PC-3 (cell line): ENCODE data around the gene HLA-DOB. TPM values are rescaled to one million over a fixed set of nuclear protein-coding genes. Genes with fewer than 3 reads are reported as not detected.

Experiments used
- ATAC-seq: fragments of 200-7000 bp; cut with Tn5 transposase; 2 replicates; pipeline ENCODE4 v1.9.1; 2020; ENCODE audit warnings: mild to moderate bottlenecking, moderate library complexity
- BruUV-seq: library from RNA; stranded (reverse); fragments of 400-500 nt; replicated peaks from 2 replicates; lab custom pipeline; 2021; lab: Mats Ljungman, UMichigan
- CTCF ChIA-PET: fragments of 300-600 bp; sonication (Branson Sonifier 250); formaldehyde crosslinking; loops from one replicate; lab custom pipeline; 2022; ENCODE audit warnings: antibody characterized with exemption; lab: Charles Lee
- POLR2A ChIA-PET: fragments of 300-600 bp; sonication (Branson Sonifier 250); formaldehyde crosslinking; loops from one replicate; lab custom pipeline; 2022; ENCODE audit warnings: antibody characterized with exemption; ENCODE audit not compliant: unreplicated experiment; lab: Charles Lee
- DNase-seq: peaks from one replicate; pipeline ENCODE4 v3.0.0-alpha.2; 2015
- H2AFZ ChIP-seq: fragments of 300-600 bp; sonication (generic); 2 replicates; pipeline ENCODE4 v1.6.0; 2016; ENCODE audit warnings: antibody characterized with exemption, low read length
- H3F3A ChIP-seq: fragments of 300-600 bp; sonication (generic); one replicate; pipeline ENCODE4 v1.6.0; 2017; ENCODE audit warnings: antibody characterized with exemption, low read length, control low read depth, mild to moderate bottlenecking; ENCODE audit not compliant: unreplicated experiment
- H3K27ac ChIP-seq: fragments of 300-600 bp; sonication (generic); 2 replicates; pipeline ENCODE4 v1.5.1; 2016; ENCODE audit warnings: mild to moderate bottlenecking, low read length
- H3K27me3 ChIP-seq: fragments of 300-600 bp; sonication (generic); 2 replicates; pipeline ENCODE4 v1.6.1; 2016; ENCODE audit warnings: low read length, mixed read lengths
- H3K36me3 ChIP-seq: fragments of 300-600 bp; sonication (generic); 2 replicates; pipeline ENCODE4 v1.6.1; 2016; ENCODE audit warnings: low read depth, mixed run types, low read length, mixed read lengths
- H3K4me1 ChIP-seq: fragments of 300-600 bp; sonication (generic); 2 replicates; pipeline ENCODE4 v1.5.1; 2016; ENCODE audit warnings: low read length; ENCODE audit not compliant: insufficient read depth
- H3K4me2 ChIP-seq: fragments of 300-600 bp; sonication (generic); 2 replicates; pipeline ENCODE4 v1.6.0; 2016; ENCODE audit warnings: low read length
- H3K4me3 ChIP-seq: fragments of 300-600 bp; sonication (generic); 2 replicates; pipeline ENCODE4 v1.5.1; 2016; ENCODE audit warnings: mild to moderate bottlenecking, low read length, mixed read lengths
- H3K79me2 ChIP-seq: fragments of 300-600 bp; sonication (generic); 2 replicates; pipeline ENCODE4 v1.6.1; 2017; ENCODE audit warnings: low read length, mixed read lengths
- H3K9ac ChIP-seq: fragments of 300-600 bp; sonication (generic); 2 replicates; pipeline ENCODE4 v1.6.0; 2016; ENCODE audit warnings: mild to moderate bottlenecking, low read length
- H3K9me2 ChIP-seq: fragments of 300-600 bp; sonication (generic); replicated peaks from 2 replicates; pipeline ENCODE4 v1.6.1; 2016; ENCODE audit warnings: mixed run types, low read length, mixed read lengths
- H3K9me3 ChIP-seq: fragments of 300-600 bp; sonication (generic); 2 replicates; pipeline ENCODE4 v1.6.1; 2016; ENCODE audit warnings: low read length, mixed read lengths
- H4K20me1 ChIP-seq: fragments of 300-600 bp; sonication (generic); 2 replicates; pipeline ENCODE4 v1.6.1; 2016; ENCODE audit warnings: low read length, mixed read lengths
- CTCF ChIP-seq: fragments of 300-600 bp; sonication (generic); conservative IDR thresholded peaks from 2 replicates; pipeline ENCODE4 v1.5.1; 2017; ENCODE audit warnings: antibody characterized with exemption, low read depth, mild to moderate bottlenecking, low read length
- EZH2 ChIP-seq: fragments of 300-600 bp; sonication (generic); IDR thresholded peaks from one replicate; pipeline ENCODE4 v1.6.1; 2017; ENCODE audit warnings: antibody characterized with exemption, mild to moderate bottlenecking, low read length; ENCODE audit not compliant: unreplicated experiment
- EZH2phosphoT487 ChIP-seq: fragments of 300-600 bp; sonication (generic); IDR thresholded peaks from 2 replicates; pipeline ENCODE4 v1.6.1; 2018; ENCODE audit warnings: mild to moderate bottlenecking, antibody characterized with exemption, low read length, borderline replicate concordance
- intact Hi-C: fragments of 100-400 bp; cut with micrococcal nuclease; formaldehyde crosslinking; loops from 2 replicates; pipeline ENCODE4 v1.9.0; 2023
- total RNA-seq: library from RNA; depleted of rRNA; stranded (reverse); fragments of >200 nt; gene quantifications from 2 replicates; pipeline ENCODE4 v1.2.3, GENCODE V29; 2014

HLA-DOB gene
- total RNA-seq, 1 experiment from 2014 or later = 0.29 TPM

DNA sequence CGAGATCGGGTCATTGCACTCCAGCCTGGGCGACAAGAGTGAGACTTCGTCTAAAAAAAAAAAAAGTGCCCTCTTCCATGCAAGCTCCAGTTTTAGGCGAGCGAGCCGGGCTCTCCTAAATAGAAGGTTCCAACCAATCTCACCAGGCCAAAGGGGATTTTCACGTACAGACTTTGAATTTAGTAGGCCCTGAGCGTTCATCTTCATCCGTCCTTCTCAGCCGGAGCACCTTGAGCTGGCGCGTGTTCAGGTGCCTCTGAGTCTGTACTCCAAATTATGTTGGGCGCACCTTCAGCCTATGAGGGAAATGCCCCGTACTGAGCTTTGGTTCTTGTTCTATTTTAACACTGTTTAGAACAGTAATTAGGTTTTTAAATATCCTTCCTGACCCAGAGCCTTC, 22.6 kb upstream of the HLA-DOB start:
- peaks cover 22% of the 10 kb centered on the region for H3K79me2 ChIP-seq
- no peaks in the 10 kb centered on the region for H4K20me1 ChIP-seq
- intact Hi-C loops = loop anchor here (5.0 kb wide), 1 partner anchor 143 kb away; no protein-coding TSS in a partner anchor
- no peak overlapping the region for H3K4me2 ChIP-seq
- no peak for TF ChIP-seq EZH2
- no peak for TF ChIP-seq EZH2phosphoT487
- TF ChIP-seq CTCF = no peak
- H3K27ac ChIP-seq = no peak overlapping the region
- H3K4me3 ChIP-seq = no peak overlapping the region
- DNase-seq = no peak
- H2AFZ ChIP-seq = no peak overlapping the region
- H3K9me3 ChIP-seq = no peaks in the 10 kb centered on the region
- no peaks in the 10 kb centered on the region for H3K36me3 ChIP-seq
- no peaks in the 10 kb centered on the region for H3K9me2 ChIP-seq
- ChIA-PET POLR2A (no interaction called here), CTCF (interaction anchor here (1.2 to 2.3 kb wide), 5 partner anchors 15 to 114 kb away, joined by 7 to 90 read pairs (median 19); partner anchors contain the start of genes HLA-DMA, PSMB9 and TAP1)
- BruUV-seq = no TSS peak
- H3K4me1 ChIP-seq = peaks cover 25% of the 10 kb centered on the region
- H3K27me3 ChIP-seq = no peaks in the 10 kb centered on the region
- H3F3A ChIP-seq = no peaks in the 10 kb centered on the region
- H3K9ac ChIP-seq = no peak overlapping the region
- ATAC-seq = no peak

- Histone ChIP-seq H3K36me3 (0 out of 2 replicates have a peak, but pooled peaks cover 3% of the 10 kb centered on the region), H4K20me1 (no peaks in the 10 kb centered on the region), H3K27ac (peak within 1 kb of the TSS; percentile 54; the same call in 1 of the 2 replicates), H3K27me3 (no peaks in the 10 kb centered on the region), H3K9ac (peak within 1 kb of the TSS; percentile 86), H3K4me1 (peaks cover 24% of the 10 kb centered on the region), H2AFZ (peak within 1 kb of the TSS; percentile 91), H3F3A (no peaks in the 10 kb centered on the region), H3K4me3 (peak within 1 kb of the TSS; percentile 96), H3K79me2 (peaks cover 22% of the 10 kb centered on the region), H3K9me2 (no peaks in the 10 kb centered on the region), H3K4me2 (peak within 1 kb of the TSS; percentile 100), H3K9me3 (no peaks in the 10 kb centered on the region)
- ChIA-PET CTCF (interaction anchor here (0.5 to 2.3 kb wide), 15 partner anchors 12 to 1178 kb away, joined by 3 to 90 read pairs (median 7); partner anchors contain the start of genes C6orf47, HLA-DMA, PSMB9 and TAP1), POLR2A (interaction anchor here (0.7 to 1.1 kb wide), 3 partner anchors 12 to 30 kb away, joined by 5 to 12 read pairs (median 7); partner anchors contain the start of genes PSMB9 and TAP1)
- ATAC-seq = peak; percentile 96
- DNase-seq = peak; percentile 94
- BruUV-seq = no TSS peak
- peak; percentile 94 for TF ChIP-seq CTCF
- TF ChIP-seq EZH2 = no peak
- TF ChIP-seq EZH2phosphoT487 = no peak
- intact Hi-C loops = loop anchor here (1.0 to 5.0 kb wide), 4 partner anchors 15 to 144 kb away; partner anchors contain the start of gene TAP1
Observed at GRCh38 chr6:32838114-32838958, 21.5 kb upstream of the HLA-DOB start, which contains the start of gene TAP2. TSS of gene TAP2 (minus strand) at chr6:32838739. CDS start at chr6:32838233, 506 bp downstream.
